CD4-positive, alpha-beta memory T cell (primary cell): Measurements from ENCODE around the gene IL13RA1. TPM values are rescaled to one million over a fixed set of nuclear protein-coding genes. Genes with fewer than 3 reads are reported as not detected.

Experiments
- CTCF ChIA-PET: fragments of 350-600 bp; sonication (Branson Sonifier 250); formaldehyde crosslinking; loops from one replicate; lab custom pipeline; 2021; ENCODE audit warnings: inconsistent platforms; ENCODE audit not compliant: partially characterized antibody; lab: Charles Lee
- POLR2A ChIA-PET: fragments of 350-600 bp; sonication (Branson Sonifier 250); formaldehyde crosslinking; loops from one replicate; lab custom pipeline; 2021; ENCODE audit not compliant: partially characterized antibody; lab: Charles Lee
- DNase-seq, 5 donors: peaks; one replicate each; pipeline versions ENCODE4 v3.0.0 to v3.0.0-alpha.2; 2020 to 2022; ENCODE audit warnings: mixed read lengths in 1 of 5
- H3K27ac ChIP-seq: one replicate; pipeline ENCODE4 v1.7.0; 2013; ENCODE audit warnings: low read depth, low read length
- H3K27me3 ChIP-seq: 2 replicates; pipeline ENCODE4 v1.7.0; 2013; ENCODE audit warnings: mild to moderate bottlenecking, low read length, moderate library complexity; ENCODE audit not compliant: insufficient read depth
- H3K36me3 ChIP-seq: 2 replicates; pipeline ENCODE4 v1.7.0; 2013; ENCODE audit warnings: mild to moderate bottlenecking, low read length, moderate library complexity; ENCODE audit not compliant: insufficient read depth
- H3K4me1 ChIP-seq: 2 replicates; pipeline ENCODE4 v1.7.0; 2013; ENCODE audit warnings: mild to moderate bottlenecking, low read length, moderate library complexity; ENCODE audit not compliant: insufficient read depth
- H3K4me3 ChIP-seq, 2 donors: one replicate each; pipeline ENCODE4 v1.7.0; 2013; ENCODE audit warnings: low read length in 2 of 2, mild to moderate bottlenecking in 1 of 2
- H3K9me3 ChIP-seq, 2 donors: one replicate each; pipeline ENCODE4 v1.7.0; 2013; ENCODE audit warnings: low read length in 2 of 2, control low read depth in 1 of 2; ENCODE audit not compliant: control insufficient read depth in 1 of 2
- H3K27ac Mint-ChIP-seq, 7 donors: one replicate each; pipeline ENCODE4 v1.8.0; 2020 to 2021; ENCODE audit warnings: mixed read lengths in 7 of 7, mild to moderate bottlenecking in 6 of 7, inconsistent platforms in 3 of 7, moderate library complexity in 3 of 7
- H3K27me3 Mint-ChIP-seq, 2 donors: one replicate each; pipeline ENCODE4 v1.8.0; 2020 to 2021; ENCODE audit warnings: mixed read lengths in 2 of 2
- H3K36me3 Mint-ChIP-seq, 2 donors: one replicate each; pipeline ENCODE4 v1.8.0; 2020 to 2021; ENCODE audit warnings: mixed read lengths in 2 of 2, inconsistent platforms in 1 of 2, mild to moderate bottlenecking in 1 of 2
- H3K4me1 Mint-ChIP-seq, 4 donors: one replicate each; pipeline ENCODE4 v1.8.0; 2020 to 2021; ENCODE audit warnings: mixed read lengths in 4 of 4, mild to moderate bottlenecking in 1 of 4
- H3K4me3 Mint-ChIP-seq, 8 donors: one replicate each; pipeline ENCODE4 v1.8.0; 2020 to 2021; ENCODE audit warnings: mixed read lengths in 8 of 8, mild to moderate bottlenecking in 7 of 8, moderate library complexity in 6 of 8, inconsistent platforms in 3 of 8
- H3K9me3 Mint-ChIP-seq, 8 donors: one replicate each; pipeline ENCODE4 v1.8.0; 2020 to 2021; ENCODE audit warnings: mixed read lengths in 8 of 8, mild to moderate bottlenecking in 5 of 8, inconsistent platforms in 3 of 8, moderate library complexity in 1 of 8
- intact Hi-C: fragments of 100-400 bp; cut with micrococcal nuclease; formaldehyde crosslinking; loops from one replicate; pipeline ENCODE4 v1.15.1; 2023
- polyA plus RNA-seq, 2 donors: library from polyadenylated mRNA; unstranded; fragments of 300-500 nt; fragmentation: Illumina TruSeq; gene quantifications; one replicate each; pipeline ENCODE4 v1.2.3, GENCODE V29; 2021
- total RNA-seq, 2 experiments: library from RNA; stranded (reverse); gene quantifications; one replicate each; pipeline ENCODE4 v1.2.3, GENCODE V29; 2021

Gene IL13RA1
- total and polyA plus RNA-seq, 4 experiments from 2014 or later = 0.38 to 0.94 (median 0.79) TPM; not detected in 1

- H3K4me3 ChIP-seq = no peak overlapping the region
- no peaks in the 10 kb centered on the region for H3K4me1 ChIP-seq
- Mint-ChIP-seq H3K27me3 (peaks cover 0 to 8% of the 10 kb centered on the region in 2 donors), H3K4me3 (no peak overlapping the region), H3K9me3 (peaks cover 0 to 1% (median 0%) of the 10 kb centered on the region in 8 donors), H3K36me3 (no peaks in the 10 kb centered on the region), H3K27ac (no peak overlapping the region), H3K4me1 (no peaks in the 10 kb centered on the region)
- no peaks in the 10 kb centered on the region for H3K9me3 ChIP-seq
- H3K36me3 ChIP-seq = no peaks in the 10 kb centered on the region
- ChIA-PET POLR2A (no interaction called here), CTCF (no interaction called here)
- intact Hi-C loops = no loop called here
- no peak for DNase-seq
- H3K27ac ChIP-seq = no peak overlapping the region
- H3K27me3 ChIP-seq = no peaks in the 10 kb centered on the region
These were observed 8.7 kb upstream of the IL13RA1 start for GRCh38 chrX:118718737-118719136.

GRCh38 chrX:118720058-118720707, 7.2 kb upstream of the IL13RA1 start:
- Histone ChIP-seq H3K36me3 (no peaks in the 10 kb centered on the region), H3K9me3 (no peaks in the 10 kb centered on the region), H3K27ac (no peak overlapping the region), H3K4me1 (no peaks in the 10 kb centered on the region), H3K27me3 (no peaks in the 10 kb centered on the region), H3K4me3 (no peak overlapping the region)
- peaks cover under 1 to 11% of the 10 kb centered on the region in 2 donors for H3K27me3 Mint-ChIP-seq
- no peak overlapping the region for H3K27ac Mint-ChIP-seq
- peaks cover 0 to 1% (median 0%) of the 10 kb centered on the region in 8 donors for H3K9me3 Mint-ChIP-seq
- no peak for DNase-seq
- intact Hi-C loops = no loop called here
- CTCF ChIA-PET = no interaction called here
- POLR2A ChIA-PET = no interaction called here
- no peaks in the 10 kb centered on the region for H3K36me3 Mint-ChIP-seq
- no peak overlapping the region for H3K4me3 Mint-ChIP-seq
- H3K4me1 Mint-ChIP-seq = no peaks in the 10 kb centered on the region

DNA sequence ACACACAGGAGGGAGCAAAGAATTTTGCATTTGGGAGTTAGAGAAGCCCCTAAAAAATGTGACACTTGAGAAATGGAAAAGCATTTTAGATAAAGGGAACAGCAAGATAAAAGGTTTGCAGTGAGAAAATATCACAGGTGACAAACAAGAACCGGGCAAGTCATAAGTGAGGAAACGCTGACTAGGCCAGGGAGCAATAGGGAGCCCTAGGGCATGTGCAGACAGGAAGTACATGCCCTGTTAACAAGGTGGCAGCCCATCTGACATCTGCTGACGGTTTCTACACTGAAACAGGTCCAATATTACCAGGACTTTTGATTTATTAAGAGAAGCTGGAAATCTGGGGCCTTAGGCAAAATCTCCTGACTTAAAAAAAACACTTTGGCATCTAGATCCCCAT, 4.0 kb upstream of the IL13RA1 start:
- no peaks in the 10 kb centered on the region for H3K36me3 ChIP-seq
- intact Hi-C loops = no loop called here
- H3K4me3 ChIP-seq = no peak overlapping the region
- peaks cover 0 to 1% (median 0%) of the 10 kb centered on the region in 8 donors for H3K9me3 Mint-ChIP-seq
- H3K9me3 ChIP-seq = no peaks in the 10 kb centered on the region
- no peaks in the 10 kb centered on the region for H3K4me1 ChIP-seq
- H3K4me1 Mint-ChIP-seq = peaks cover 1 to 8% (median 3%) of the 10 kb centered on the region in 4 donors
- no peak overlapping the region for H3K27ac Mint-ChIP-seq
- peaks cover 4 to 14% of the 10 kb centered on the region in 2 donors for H3K27me3 Mint-ChIP-seq
- no peaks in the 10 kb centered on the region for H3K27me3 ChIP-seq
- H3K36me3 Mint-ChIP-seq = no peaks in the 10 kb centered on the region
- CTCF ChIA-PET = no interaction called here
- no peak overlapping the region for H3K4me3 Mint-ChIP-seq
- no peak for DNase-seq
- POLR2A ChIA-PET = no interaction called here
- H3K27ac ChIP-seq = no peak overlapping the region

DNA sequence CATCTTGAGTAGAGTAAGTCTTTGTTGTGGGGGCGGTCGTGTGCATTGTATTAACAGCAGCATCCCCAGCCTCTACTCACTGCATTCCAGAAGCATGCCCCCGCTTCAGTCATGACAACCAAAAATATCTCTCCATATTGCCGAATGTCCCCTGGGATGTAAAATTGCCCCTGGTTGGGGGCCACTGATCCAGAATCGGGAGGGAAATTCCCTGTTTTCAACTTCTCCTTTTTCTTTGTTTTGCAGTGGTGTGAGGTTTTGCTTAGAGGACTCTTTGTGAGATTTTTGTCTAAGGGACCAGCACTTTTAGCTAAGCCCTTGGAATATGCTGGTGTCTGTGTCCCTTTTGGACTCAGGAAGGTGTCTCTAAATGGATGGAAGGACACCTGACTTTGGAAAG, 3.0 kb upstream of the IL13RA1 start:
- H3K9me3 Mint-ChIP-seq = peaks cover 0 to 1% (median 0%) of the 10 kb centered on the region in 8 donors
- intact Hi-C loops = no loop called here
- ChIA-PET CTCF (no interaction called here), POLR2A (no interaction called here)
- Histone ChIP-seq H3K27me3 (no peaks in the 10 kb centered on the region), H3K4me3 (no peak overlapping the region), H3K36me3 (no peaks in the 10 kb centered on the region), H3K9me3 (no peaks in the 10 kb centered on the region), H3K27ac (no peak overlapping the region), H3K4me1 (no peaks in the 10 kb centered on the region)
- no peak for DNase-seq
- H3K36me3 Mint-ChIP-seq = no peaks in the 10 kb centered on the region
- H3K4me1 Mint-ChIP-seq = peaks cover 1 to 8% (median 5%) of the 10 kb centered on the region in 4 donors
- H3K27ac Mint-ChIP-seq = no peak overlapping the region
- H3K27me3 Mint-ChIP-seq = peaks cover 4 to 14% of the 10 kb centered on the region in 2 donors
- no peak overlapping the region for H3K4me3 Mint-ChIP-seq

DNA sequence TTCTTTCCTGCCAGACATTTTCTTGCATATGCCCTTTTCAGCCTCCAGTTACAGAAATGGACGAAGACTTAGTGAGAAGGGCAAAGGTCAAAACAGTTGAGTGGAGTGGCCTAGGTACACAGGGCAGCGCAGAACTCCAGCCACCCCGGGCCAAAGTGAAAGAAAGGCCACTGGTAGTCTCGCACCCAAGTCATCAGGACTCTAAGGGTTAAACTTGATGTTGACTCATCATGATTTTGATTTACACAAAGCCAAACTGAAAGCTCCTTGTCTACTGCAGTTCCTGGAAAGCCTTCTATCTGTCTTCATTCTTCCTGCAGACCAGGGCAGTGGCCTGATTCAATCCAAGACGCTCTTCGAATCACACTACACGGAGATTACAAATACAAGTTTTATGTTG, 2.6 kb upstream of the IL13RA1 start:
- CTCF ChIA-PET = no interaction called here

DNA sequence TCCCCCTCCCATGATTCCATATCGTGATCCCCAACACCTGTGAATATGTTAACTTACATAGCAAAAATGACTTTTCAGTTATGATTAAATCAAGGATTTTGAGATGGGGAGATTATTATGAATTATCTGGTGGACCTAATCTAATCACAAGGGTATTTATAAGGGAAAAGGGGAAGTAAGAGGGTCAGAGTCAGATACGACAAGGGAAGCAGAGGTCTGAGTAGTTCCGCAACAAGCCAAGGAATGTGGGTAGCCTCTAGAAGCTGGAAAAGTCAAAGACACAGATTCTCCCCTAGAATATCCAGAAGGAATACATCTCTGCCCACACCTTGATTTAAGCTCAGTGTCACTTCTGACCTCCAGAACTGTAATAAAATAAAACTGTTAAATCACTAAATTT, 1.0 kb upstream of the IL13RA1 start:
- no peaks in the 10 kb centered on the region for H3K36me3 Mint-ChIP-seq
- peaks cover 4 to 11% of the 10 kb centered on the region in 2 donors for H3K27me3 Mint-ChIP-seq
- CTCF ChIA-PET = no interaction called here
- POLR2A ChIA-PET = no interaction called here
- H3K9me3 Mint-ChIP-seq = peaks cover 0 to 1% (median 0%) of the 10 kb centered on the region in 8 donors
- no peaks in the 10 kb centered on the region for H3K4me1 ChIP-seq
- no peaks in the 10 kb centered on the region for H3K36me3 ChIP-seq
- H3K4me3 Mint-ChIP-seq = peak overlapping the region in 4 of 8 donors; percentile 11 to 46 (median 38)
- peaks cover 1 to 8% (median 5%) of the 10 kb centered on the region in 4 donors for H3K4me1 Mint-ChIP-seq
- H3K27ac Mint-ChIP-seq = no peak overlapping the region
- H3K27me3 ChIP-seq = no peaks in the 10 kb centered on the region
- DNase-seq = no peak
- no peak overlapping the region for H3K27ac ChIP-seq
- intact Hi-C loops = no loop called here
- H3K9me3 ChIP-seq = no peaks in the 10 kb centered on the region
- H3K4me3 ChIP-seq = no peak overlapping the region

More for the DNA sequence above, 2.6 kb upstream of the IL13RA1 start:
- Histone ChIP-seq H3K9me3 (no peaks in the 10 kb centered on the region), H3K36me3 (no peaks in the 10 kb centered on the region), H3K4me1 (no peaks in the 10 kb centered on the region), H3K4me3 (no peak overlapping the region), H3K27me3 (no peaks in the 10 kb centered on the region), H3K27ac (no peak overlapping the region)
- no peaks in the 10 kb centered on the region for H3K36me3 Mint-ChIP-seq
- POLR2A ChIA-PET = no interaction called here
- peaks cover 1 to 8% (median 5%) of the 10 kb centered on the region in 4 donors for H3K4me1 Mint-ChIP-seq
- DNase-seq = no peak
- peaks cover 4 to 14% of the 10 kb centered on the region in 2 donors for H3K27me3 Mint-ChIP-seq
- H3K9me3 Mint-ChIP-seq = peaks cover 0 to 1% (median 0%) of the 10 kb centered on the region in 8 donors
- H3K4me3 Mint-ChIP-seq = no peak overlapping the region
- H3K27ac Mint-ChIP-seq = no peak overlapping the region
- intact Hi-C loops = no loop called here

- Histone ChIP-seq H3K27ac (no peak overlapping the region), H3K4me1 (no peaks in the 10 kb centered on the region), H3K27me3 (no peaks in the 10 kb centered on the region), H3K36me3 (no peaks in the 10 kb centered on the region), H3K4me3 (no peak overlapping the region), H3K9me3 (no peaks in the 10 kb centered on the region)
- Mint-ChIP-seq H3K9me3 (peaks cover 0 to 4% (median 0%) of the 10 kb centered on the region in 8 donors), H3K36me3 (no peaks in the 10 kb centered on the region), H3K27me3 (peaks cover 5 to 10% of the 10 kb centered on the region in 2 donors), H3K4me1 (peaks cover 1 to 8% (median 5%) of the 10 kb centered on the region in 4 donors), H3K27ac (no peak overlapping the region), H3K4me3 (peak overlapping the region; percentile 56 to 77 (median 60))
- CTCF ChIA-PET = no interaction called here
- POLR2A ChIA-PET = no interaction called here
- no peak for DNase-seq
- intact Hi-C loops = no loop called here
These were observed 407 bp downstream of the IL13RA1 start for GRCh38 chrX:118727686-118728339.
